AG20443 (cell line): Measurements from ENCODE around the gene GALNT9.
"Not testable (repeated sequence)": the region's sequence is repeated elsewhere in the genome, so short reads cannot be mapped to it uniquely, and the experiment has no call there.

ENCODE experiments used
- DNase-seq: peaks from one replicate; pipeline ENCODE4 v3.0.0; 2012; ENCODE audit warnings: low spot score, mixed read lengths

Gene GALNT9

GRCh38 chr12:132248453-132249167, 80.8 kb downstream of the GALNT9 start:
- DNase-seq, result peak; percentile 42

GRCh38 chr12:132247718-132248452, 81.5 kb downstream of the GALNT9 start:
- no peak for DNase-seq

DNA sequence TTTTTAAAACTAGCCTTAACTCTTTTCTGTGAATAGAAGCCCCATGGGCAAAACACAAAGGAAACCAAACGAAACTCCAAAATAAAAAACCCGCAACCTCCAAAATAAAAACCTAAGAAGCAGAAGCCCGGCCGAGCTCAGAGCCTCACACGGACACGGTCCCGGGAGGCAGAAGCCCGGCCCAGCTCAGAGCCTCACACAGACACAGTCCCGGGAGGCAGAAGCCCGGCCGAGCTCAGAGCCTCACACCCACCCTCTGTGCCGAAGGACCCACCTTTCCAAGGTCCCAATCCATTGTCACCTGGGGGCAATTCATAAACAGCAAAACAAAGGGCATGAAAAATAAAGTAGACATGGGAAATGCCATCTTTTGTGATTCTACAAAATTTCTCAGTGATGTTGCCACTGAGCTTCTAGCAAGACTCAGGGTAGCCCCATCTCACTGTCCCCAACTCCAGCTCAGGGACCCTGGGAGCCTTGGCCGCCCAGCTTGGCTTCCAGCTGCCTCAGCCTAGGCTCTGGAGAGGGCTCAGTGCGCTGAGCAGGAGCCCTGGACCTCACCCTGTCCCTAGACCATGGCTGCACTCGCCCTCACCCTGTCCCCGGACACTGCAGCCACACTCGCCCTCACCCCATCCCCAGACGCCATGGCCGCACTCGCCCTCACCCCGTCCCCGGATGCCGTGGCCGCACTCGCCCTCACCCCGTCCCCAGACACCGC, 82.2 kb downstream of the GALNT9 start:
- no peak for DNase-seq

DNA sequence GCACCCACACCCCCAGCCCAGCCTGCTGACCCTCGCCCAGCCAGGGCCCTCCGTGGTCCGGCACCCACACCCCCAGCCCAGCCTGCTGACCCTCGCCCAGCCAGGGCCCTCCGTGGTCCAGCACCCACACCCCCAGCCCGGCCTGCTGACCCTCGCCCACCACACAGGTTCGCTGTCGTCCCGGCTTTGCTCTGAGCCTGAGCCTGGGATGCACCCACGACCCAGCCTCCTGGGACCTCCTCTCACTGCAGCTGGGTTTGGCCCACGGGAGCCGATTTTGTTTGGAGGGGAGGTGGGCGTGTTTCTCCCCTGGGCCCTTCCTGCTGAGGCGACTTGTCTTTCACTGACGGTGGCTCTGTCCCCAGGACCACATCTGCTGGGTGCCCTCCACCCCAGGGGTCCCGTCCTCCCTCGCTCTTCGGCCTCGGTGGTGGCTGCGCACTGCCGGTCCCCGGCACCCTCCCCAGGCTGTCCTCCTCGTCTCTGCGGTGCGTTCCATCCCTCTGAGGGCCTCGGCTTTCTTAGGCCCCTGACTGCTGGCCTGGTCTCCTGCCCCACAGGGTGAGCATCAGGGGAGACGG, 83.8 kb downstream of the GALNT9 start:
- no peak for DNase-seq

DNA sequence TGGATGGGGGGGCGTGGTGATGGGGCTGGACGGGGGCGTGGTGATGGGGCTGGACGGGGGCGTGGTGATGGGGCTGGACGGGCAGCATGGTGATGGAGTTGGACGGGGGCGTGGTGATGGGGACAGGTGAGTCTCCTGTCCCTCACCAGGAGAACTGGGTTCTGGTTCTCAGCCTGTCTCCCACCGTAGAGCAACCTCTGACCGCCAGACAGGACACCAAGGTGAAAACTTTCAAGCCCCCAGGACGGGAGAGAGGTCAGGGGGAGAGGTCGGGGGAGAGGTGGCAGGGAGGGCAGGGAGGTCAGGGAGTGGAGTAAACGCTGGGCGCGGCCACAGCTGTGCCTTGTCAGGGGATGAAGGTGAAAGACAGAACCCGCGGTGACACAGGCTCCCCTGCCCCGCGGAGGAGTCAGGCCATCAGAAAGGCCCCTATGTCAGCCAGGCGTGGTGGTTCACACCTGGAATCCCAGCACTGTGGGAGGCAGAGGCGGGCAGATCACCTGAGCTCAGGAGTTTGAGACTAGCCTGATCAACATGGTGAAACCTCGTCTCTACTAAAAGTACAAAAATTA, 84.6 kb downstream of the GALNT9 start:
- DNase-seq, result no peak

DNA sequence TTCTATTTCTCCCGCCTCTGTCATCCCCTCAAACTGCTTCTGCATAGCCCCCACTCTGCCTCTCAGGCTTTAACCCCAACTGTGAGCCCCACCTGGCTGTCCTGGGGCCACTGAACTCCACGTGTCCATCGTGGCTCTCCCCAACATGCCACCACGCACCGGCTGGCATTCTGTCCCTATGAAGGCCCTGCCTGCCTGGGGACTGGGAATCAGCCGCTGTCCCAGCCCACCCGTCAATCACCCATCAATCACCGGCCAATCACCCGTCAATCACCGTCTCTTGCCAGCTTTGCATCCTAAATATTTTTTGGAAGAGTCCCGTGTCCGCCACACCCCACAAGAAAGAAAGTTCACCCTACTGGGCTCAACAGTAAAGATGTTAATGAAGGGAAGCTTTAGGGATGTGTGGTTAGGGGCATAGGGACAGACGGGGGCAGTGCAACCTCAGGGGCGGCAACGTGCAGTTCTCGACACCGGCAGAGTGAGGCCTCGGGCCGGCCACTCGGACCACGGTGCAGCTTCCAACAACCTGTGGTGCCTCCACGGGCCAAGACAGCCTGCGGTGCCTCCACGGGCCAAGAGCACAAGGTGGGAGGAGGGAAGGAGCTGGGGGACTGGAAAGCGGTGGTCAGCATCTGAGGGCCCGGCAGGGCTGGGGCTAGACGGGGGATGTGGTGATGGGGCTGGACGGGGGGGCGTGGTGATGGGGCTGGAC, 85.6 kb downstream of the GALNT9 start:
- no peak for DNase-seq

DNA sequence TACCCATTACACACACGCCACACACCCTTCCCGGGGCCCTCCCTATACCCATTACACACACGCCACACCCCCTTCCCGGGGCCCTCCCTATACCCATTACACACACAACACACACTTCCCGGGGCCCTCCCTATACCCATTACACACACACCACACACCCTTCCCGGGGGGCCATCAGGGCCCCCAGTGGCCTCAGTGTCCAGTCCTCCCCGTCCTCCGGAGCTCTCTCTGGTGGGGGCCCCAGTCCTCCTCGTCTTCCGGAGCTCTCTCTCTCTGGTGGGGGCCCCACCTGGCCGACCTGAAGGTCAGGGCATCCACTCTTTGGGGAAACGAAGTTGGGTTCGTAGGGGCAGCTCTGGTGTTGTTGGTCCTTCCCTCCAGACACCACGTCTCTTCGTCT, 86.2 kb downstream of the GALNT9 start:
- not testable (repeated sequence) for DNase-seq

- DNase-seq, result not testable (repeated sequence)
Observed at GRCh38 chr12:132240669-132241007, 88.8 kb downstream of the GALNT9 start.

DNA sequence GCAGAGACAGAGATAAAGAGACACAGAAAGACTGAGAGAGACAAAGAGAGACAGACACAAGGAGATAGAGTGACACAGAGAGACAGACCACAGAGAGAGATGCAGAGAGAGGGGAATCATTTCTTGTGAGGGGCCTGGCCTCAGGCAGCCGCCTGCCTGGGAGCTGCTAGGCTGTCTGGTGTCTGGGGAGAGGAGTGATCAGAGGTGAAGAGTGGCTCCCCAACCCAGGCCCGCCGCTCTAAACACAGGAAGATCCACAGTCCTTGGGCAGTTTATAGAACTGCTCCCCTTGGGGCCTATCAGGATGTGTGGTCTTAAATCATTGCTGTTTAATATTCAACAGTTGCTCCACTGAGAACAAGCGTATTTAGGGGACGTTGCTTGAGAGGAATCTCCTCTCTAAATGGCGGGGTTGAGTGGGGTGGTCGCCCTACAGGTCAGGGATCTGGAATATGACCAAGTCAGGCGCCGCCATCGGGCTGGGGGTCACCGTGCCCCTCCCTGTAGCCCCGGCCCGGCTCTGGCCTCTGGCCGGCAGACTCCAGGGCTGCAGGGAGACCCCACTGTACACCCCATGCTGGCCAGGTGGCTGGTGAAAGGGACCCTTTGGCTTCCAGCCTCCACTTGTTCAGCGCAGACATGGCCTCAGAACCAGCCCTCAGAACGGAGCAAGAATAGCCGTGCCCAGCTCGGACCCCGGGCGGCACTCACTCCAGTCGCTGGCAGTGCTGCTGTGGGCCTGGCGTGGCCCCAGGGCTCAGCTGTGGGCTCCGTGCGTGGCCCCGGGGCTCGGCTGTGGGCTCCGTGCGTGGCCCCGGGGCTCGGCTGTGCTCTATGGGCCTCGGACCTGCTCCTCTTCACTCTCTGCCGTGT, 89.4 kb downstream of the GALNT9 start:
- DNase-seq, result no peak

DNA sequence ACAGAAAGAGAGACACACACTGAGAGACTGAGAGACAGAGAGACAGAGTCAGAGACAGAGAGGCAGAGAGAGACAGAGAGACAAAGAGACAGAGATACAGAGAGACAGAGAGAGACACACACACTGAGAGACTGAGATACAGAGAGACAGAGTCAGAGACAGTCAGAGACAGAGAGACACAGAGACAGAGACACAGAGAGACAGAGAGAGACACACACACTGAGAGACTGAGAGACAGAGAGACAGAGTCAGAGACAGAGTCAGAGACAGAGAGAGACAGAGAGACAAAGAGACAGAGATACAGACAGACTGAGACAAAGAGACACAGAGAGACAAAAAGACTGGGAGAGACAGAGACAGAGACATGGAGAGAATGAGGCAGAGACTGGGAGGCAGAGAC, 90.0 kb downstream of the GALNT9 start:
- DNase-seq, result no peak

DNA sequence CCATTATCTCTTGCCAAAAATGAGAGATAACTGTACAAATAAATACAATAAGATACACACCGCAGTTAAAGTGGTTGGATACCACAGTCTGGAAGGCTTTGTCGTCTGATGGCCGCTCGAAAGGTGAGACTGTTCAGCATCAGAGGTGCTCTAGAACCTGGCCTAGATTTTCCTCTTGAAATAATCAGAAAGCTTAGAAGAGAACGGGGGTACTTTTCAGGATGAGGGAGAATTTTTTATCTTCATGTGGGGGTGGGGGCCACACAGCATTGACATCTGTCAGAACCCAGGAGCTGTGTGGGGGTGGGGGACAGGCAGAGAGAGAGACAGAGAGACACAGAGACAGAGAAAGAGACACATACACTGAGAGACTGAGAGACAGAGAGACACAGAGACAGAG, 90.5 kb downstream of the GALNT9 start:
- no peak for DNase-seq

GRCh38 chr12:132238488-132238854, 90.9 kb downstream of the GALNT9 start:
- DNase-seq, result no peak

GRCh38 chr12:132237772-132238487, 91.5 kb downstream of the GALNT9 start:
- no peak for DNase-seq

- DNase-seq, result no peak
Observed at GRCh38 chr12:132236930-132237771, 92.2 kb downstream of the GALNT9 start.

GRCh38 chr12:132236129-132236929, 93.1 kb downstream of the GALNT9 start:
- DNase-seq, result no peak

GRCh38 chr12:132235116-132235820, 94.1 kb downstream of the GALNT9 start:
- DNase-seq, result no peak

- DNase-seq, result no peak
Observed at GRCh38 chr12:132230381-132230780, 99.0 kb downstream of the GALNT9 start.

DNA sequence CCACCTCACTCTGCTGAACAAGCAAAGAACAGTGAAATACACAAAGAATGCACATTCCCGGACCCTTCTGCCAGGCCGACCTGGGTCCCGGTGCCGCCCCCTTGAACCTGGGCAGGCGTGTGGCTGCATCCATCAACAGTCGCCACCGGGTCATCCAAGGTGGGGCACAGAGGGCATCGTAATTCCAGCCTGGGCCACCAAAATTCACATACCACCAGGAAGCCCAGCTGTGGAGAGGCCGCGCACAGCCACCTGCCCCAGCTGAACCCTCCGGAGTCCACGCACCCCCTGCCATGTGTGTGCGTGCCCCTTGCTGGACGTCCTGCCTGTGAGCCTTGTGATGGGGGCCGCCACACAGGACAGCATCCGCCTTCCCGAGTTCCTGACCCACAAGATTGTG, 99.5 kb downstream of the GALNT9 start:
- no peak for DNase-seq
